Amniotic epithelial cell (primary cell): Measurements from ENCODE around the gene PRKG1.
"Not testable (repeated sequence)": the region's sequence is repeated elsewhere in the genome, so short reads cannot be mapped to it uniquely, and the experiment has no call there.

Source experiments
- DNase-seq: peaks from one replicate; pipeline ENCODE4 v3.0.0-alpha.2; 2010; ENCODE audit warnings: low read depth

Gene PRKG1

GRCh38 chr10:52216852-52217251 lies 1142.6 kb downstream of the PRKG1 start:
- peak; percentile 61 for DNase-seq

- DNase-seq: no peak
Measured at GRCh38 chr10:52217531-52217930, 1143.2 kb downstream of the PRKG1 start.

GRCh38 chr10:52220947-52221346 lies 1146.7 kb downstream of the PRKG1 start:
- no peak for DNase-seq

GRCh38 chr10:52221923-52222322 lies 1147.6 kb downstream of the PRKG1 start:
- DNase-seq: no peak

- DNase-seq: peak; percentile 12
Measured at GRCh38 chr10:52226197-52226847, 1152.0 kb downstream of the PRKG1 start.

GRCh38 chr10:52228556-52228955 lies 1154.3 kb downstream of the PRKG1 start:
- DNase-seq: no peak

- DNase-seq: no peak
Measured at GRCh38 chr10:52229291-52229931, 1155.1 kb downstream of the PRKG1 start.

GRCh38 chr10:52232561-52233350 lies 1158.5 kb downstream of the PRKG1 start:
- no peak for DNase-seq

GRCh38 chr10:52233351-52233991 lies 1159.2 kb downstream of the PRKG1 start:
- not testable (repeated sequence) for DNase-seq

- no peak for DNase-seq
Measured at GRCh38 chr10:52239771-52240170, 1165.5 kb downstream of the PRKG1 start.

- DNase-seq: no peak
Measured at GRCh38 chr10:52245547-52245946, 1171.3 kb downstream of the PRKG1 start.

GRCh38 chr10:52247929-52248328 lies 1173.6 kb downstream of the PRKG1 start:
- DNase-seq: not testable (repeated sequence)

- DNase-seq: no peak
Measured at GRCh38 chr10:52248697-52249306, 1174.5 kb downstream of the PRKG1 start.

- no peak for DNase-seq
Measured at GRCh38 chr10:52249850-52250395, 1175.6 kb downstream of the PRKG1 start.

GRCh38 chr10:52250510-52250909 lies 1176.2 kb downstream of the PRKG1 start:
- DNase-seq: no peak

GRCh38 chr10:52252307-52252706 lies 1178.0 kb downstream of the PRKG1 start:
- DNase-seq: no peak

- peak; percentile 72 for DNase-seq
Measured at GRCh38 chr10:52256832-52257691, 1182.8 kb downstream of the PRKG1 start.

- DNase-seq: no peak
Measured at GRCh38 chr10:52257692-52258075, 1183.4 kb downstream of the PRKG1 start.

- peak; percentile 53 for DNase-seq
Measured at GRCh38 chr10:52258799-52259425, 1184.6 kb downstream of the PRKG1 start.

GRCh38 chr10:52259426-52259812 lies 1185.1 kb downstream of the PRKG1 start:
- no peak for DNase-seq
